ENCODE results near the gene CACNB1.

Gene CACNB1

GRCh38 chr17:39231591-39232551 is 34.4 kb upstream of the CACNB1 start (continued):
- TF ChIP-seq KLF17 (tag by site-specific recombination; IDR thresholded peaks at IDR 0.05), result peak; percentile 86
- no peak for TF ChIP-seq ZNF521 (tag by site-specific recombination; IDR thresholded peaks at IDR 0.05)
- TF ChIP-seq ZNF404 (tag by site-specific recombination; IDR thresholded peaks at IDR 0.05), result no peak
- TF ChIP-seq GLIS1 (tag by site-specific recombination; IDR thresholded peaks at IDR 0.05), result peak; percentile 96
- no peak for TF ChIP-seq ZNF292 (tag by site-specific recombination; IDR thresholded peaks at IDR 0.05; ENCODE audit: borderline replicate concordance, low read depth)
- no peak for TF ChIP-seq ZNF692 (tag by site-specific recombination; IDR thresholded peaks at IDR 0.05)
- TF ChIP-seq SP7 (tag by site-specific recombination; IDR thresholded peaks at IDR 0.05), result peak; percentile 72; the same call in 1 of the 2 replicates
- peak; percentile 92 for TF ChIP-seq PATZ1 (tag by site-specific recombination; IDR thresholded peaks at IDR 0.05)
- TF ChIP-seq ZNF2 (tag by site-specific recombination; IDR thresholded peaks at IDR 0.05), result peak; percentile 97
- peak; percentile 64; the same call in 1 of the 2 replicates for TF ChIP-seq KLF16 (tag by site-specific recombination; IDR thresholded peaks at IDR 0.05)
- peak; percentile 54; the same call in 1 of the 2 replicates for TF ChIP-seq ZNF10 (tag by site-specific recombination; IDR thresholded peaks at IDR 0.05)
- peak; percentile 78 for TF ChIP-seq WT1 (tag by site-specific recombination; IDR thresholded peaks at IDR 0.05)
- TF ChIP-seq ZNF24 (tag by site-specific recombination; IDR thresholded peaks at IDR 0.05), result peak; percentile 16; the same call in 1 of the 2 replicates
- peak; percentile 66 for TF ChIP-seq IKZF3 (tag by site-specific recombination; IDR thresholded peaks at IDR 0.05)

- Histone ChIP-seq H3K4me3 (ENCODE audit: low read depth, low read length) (no peak overlapping the region), H3K9me3 (ENCODE audit: control insufficient read depth, insufficient read depth, low read depth, low read length) (no peaks in the 10 kb centered on the region), H3K36me3 (ENCODE audit: control insufficient read depth in 2 of 2, insufficient read depth in 1 of 2, low read length in 2 of 2) (no peaks in the 10 kb centered on the region), H3K27ac (ENCODE audit: extremely low read depth, low read depth, low read length) (no peak overlapping the region), H3K4me1 (ENCODE audit: control insufficient read depth, insufficient read depth, low read length) (peaks cover 11% of the 10 kb centered on the region)
- ChIA-PET CTCF (interaction anchor here (0.6 to 20.9 kb wide), 11 partner anchors 8 to 392 kb away, joined by 3 to 733 read pairs (median 8); partner anchors contain the start of gene RPL19), POLR2A (interaction anchor here (0.7 to 3.0 kb wide), 3 partner anchors 25 to 34 kb away, joined by 4 to 19 read pairs (median 4); partner anchors contain the start of genes CACNB1 and RPL19)
- TF ChIP-seq ZNF398 (tag by site-specific recombination; IDR thresholded peaks at IDR 0.05) (peak; percentile 96), KLF16 (tag by site-specific recombination; IDR thresholded peaks at IDR 0.05) (no peak), ZXDB (tag by site-specific recombination; IDR thresholded peaks at IDR 0.05) (no peak), ZNF530 (tag by site-specific recombination; IDR thresholded peaks at IDR 0.05; ENCODE audit: low read depth) (no peak), YY1 (tag by site-specific recombination; IDR thresholded peaks at IDR 0.05) (no peak), ZFP41 (tag by site-specific recombination; IDR thresholded peaks at IDR 0.05; ENCODE audit: borderline replicate concordance) (no peak), ZNF140 (tag by site-specific recombination; IDR thresholded peaks at IDR 0.05) (no peak), ZNF664 (tag by site-specific recombination; IDR thresholded peaks at IDR 0.05) (no peak), SETDB1 (IDR thresholded peaks at IDR 0.05; ENCODE audit: insufficient read length, low read length) (no peak), ZNF747 (tag by site-specific recombination; IDR thresholded peaks at IDR 0.05) (no peak), ZNF341 (tag by site-specific recombination; IDR thresholded peaks at IDR 0.05; ENCODE audit: low read depth) (peak; percentile 86), ZBTB10 (tag by site-specific recombination; IDR thresholded peaks at IDR 0.05) (no peak), ZNF121 (tag by site-specific recombination; IDR thresholded peaks at IDR 0.05) (no peak), ZNF544 (tag by site-specific recombination; IDR thresholded peaks at IDR 0.05) (no peak)
Measured at GRCh38 chr17:39231091-39231561, 33.7 kb upstream of the CACNB1 start.

All from HEK293 (cell line).